ENCODE measurements around the gene TTL.

DNA sequence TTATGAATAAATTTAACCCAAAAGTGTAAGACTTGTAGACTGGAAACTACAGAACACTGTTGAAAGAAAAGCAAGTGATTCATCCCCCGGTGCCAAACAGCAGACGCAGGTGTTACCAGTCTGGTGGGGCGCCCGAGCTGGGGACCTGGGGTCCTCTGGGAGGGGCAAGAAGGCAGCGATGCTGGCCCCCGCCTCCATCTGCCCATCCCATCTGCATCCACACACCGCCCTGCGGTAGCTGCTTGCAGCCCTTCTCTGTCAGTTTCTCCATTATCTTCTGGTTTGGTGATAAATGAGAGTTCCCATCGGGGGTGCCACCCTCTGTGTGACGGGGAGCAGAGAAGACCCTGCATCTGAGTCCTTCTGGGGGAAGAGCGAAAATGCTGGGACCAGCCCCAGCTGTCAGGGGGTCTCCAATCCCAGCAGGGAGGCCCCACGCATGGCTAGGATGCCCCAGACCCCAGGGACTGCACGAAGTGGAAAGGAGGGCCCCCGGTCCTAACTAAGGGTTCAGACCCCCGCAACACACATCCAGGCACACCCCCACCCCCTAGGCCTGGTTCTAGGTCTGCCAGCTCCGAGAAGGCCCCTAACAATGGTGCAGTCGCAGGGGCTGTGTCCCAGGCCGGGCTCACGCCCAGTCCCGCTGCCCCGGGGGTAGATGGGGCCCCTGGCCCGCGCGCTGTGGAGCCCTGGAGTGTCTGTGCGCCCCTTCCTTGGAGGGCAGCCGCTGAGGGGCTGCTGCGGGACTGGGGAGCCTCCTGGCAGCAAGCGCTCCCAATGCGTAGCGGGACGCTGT is 47.8 kb upstream of the TTL start:
- TF ChIP-seq, protein P1, sequence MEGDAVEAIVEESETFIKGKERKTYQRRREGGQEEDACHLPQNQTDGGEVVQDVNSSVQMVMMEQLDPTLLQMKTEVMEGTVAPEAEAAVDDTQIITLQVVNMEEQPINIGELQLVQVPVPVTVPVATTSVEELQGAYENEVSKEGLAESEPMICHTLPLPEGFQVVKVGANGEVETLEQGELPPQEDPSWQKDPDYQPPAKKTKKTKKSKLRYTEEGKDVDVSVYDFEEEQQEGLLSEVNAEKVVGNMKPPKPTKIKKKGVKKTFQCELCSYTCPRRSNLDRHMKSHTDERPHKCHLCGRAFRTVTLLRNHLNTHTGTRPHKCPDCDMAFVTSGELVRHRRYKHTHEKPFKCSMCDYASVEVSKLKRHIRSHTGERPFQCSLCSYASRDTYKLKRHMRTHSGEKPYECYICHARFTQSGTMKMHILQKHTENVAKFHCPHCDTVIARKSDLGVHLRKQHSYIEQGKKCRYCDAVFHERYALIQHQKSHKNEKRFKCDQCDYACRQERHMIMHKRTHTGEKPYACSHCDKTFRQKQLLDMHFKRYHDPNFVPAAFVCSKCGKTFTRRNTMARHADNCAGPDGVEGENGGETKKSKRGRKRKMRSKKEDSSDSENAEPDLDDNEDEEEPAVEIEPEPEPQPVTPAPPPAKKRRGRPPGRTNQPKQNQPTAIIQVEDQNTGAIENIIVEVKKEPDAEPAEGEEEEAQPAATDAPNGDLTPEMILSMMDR (IDR thresholded peaks at IDR 0.05), result no peak
- TF ChIP-seq POLR2A (IDR thresholded peaks at IDR 0.05), result no peak

Measured in uterus (tissue), 2 donors.